Measurements from ENCODE around the gene KRTAP4-5.
"Not testable (repeated sequence)": the region's sequence is repeated elsewhere in the genome, so short reads cannot be mapped to it uniquely, and the experiment has no call there.

KRTAP4-5 gene

GRCh38 chr17:41108728-41109386 is 40.8 kb downstream of the KRTAP4-5 start:
- DNase-seq (ENCODE audit: low read depth) = not testable (repeated sequence)

GRCh38 chr17:41107941-41108450 is 41.6 kb downstream of the KRTAP4-5 start:
- no peak for DNase-seq (ENCODE audit: low read depth)

- not testable (repeated sequence) for DNase-seq (ENCODE audit: low read depth)
Observed at GRCh38 chr17:41105347-41105746, 44.3 kb downstream of the KRTAP4-5 start, which contains the start of gene KRTAP4-9. Gene KRTAP4-9, plus strand, starts transcription at chr17:41105389. Its CDS starts 0 bp downstream, at chr17:41105389.

- DNase-seq (ENCODE audit: low read depth) = not testable (repeated sequence)
Observed at GRCh38 chr17:41104386-41105038, 45.1 kb downstream of the KRTAP4-5 start.

- no peak for DNase-seq (ENCODE audit: low read depth)
Observed at GRCh38 chr17:41103896-41104295, 45.7 kb downstream of the KRTAP4-5 start.

GRCh38 chr17:41101586-41102259 is 47.9 kb downstream of the KRTAP4-5 start, which contains the start of gene KRTAP4-16:
Gene KRTAP4-16, minus strand, starts transcription at chr17:41102209. Its CDS starts 0 bp downstream, at chr17:41102209.
- DNase-seq (ENCODE audit: low read depth) = no peak

- not testable (repeated sequence) for DNase-seq (ENCODE audit: low read depth)
Observed at GRCh38 chr17:41099682-41100480, 49.7 kb downstream of the KRTAP4-5 start.

Measured in activated T-cell treated with anti-CD3 and anti-CD28 coated beads for 24 hours (primary cell).